ENCODE measurements around the gene MEGF6. TPM values are rescaled to one million over a fixed set of nuclear protein-coding genes. Genes with fewer than 3 reads are reported as not detected.

Gene MEGF6
- total RNA-seq, 2 donors from 2014 or later, result 83.0 to 103 TPM

DNA sequence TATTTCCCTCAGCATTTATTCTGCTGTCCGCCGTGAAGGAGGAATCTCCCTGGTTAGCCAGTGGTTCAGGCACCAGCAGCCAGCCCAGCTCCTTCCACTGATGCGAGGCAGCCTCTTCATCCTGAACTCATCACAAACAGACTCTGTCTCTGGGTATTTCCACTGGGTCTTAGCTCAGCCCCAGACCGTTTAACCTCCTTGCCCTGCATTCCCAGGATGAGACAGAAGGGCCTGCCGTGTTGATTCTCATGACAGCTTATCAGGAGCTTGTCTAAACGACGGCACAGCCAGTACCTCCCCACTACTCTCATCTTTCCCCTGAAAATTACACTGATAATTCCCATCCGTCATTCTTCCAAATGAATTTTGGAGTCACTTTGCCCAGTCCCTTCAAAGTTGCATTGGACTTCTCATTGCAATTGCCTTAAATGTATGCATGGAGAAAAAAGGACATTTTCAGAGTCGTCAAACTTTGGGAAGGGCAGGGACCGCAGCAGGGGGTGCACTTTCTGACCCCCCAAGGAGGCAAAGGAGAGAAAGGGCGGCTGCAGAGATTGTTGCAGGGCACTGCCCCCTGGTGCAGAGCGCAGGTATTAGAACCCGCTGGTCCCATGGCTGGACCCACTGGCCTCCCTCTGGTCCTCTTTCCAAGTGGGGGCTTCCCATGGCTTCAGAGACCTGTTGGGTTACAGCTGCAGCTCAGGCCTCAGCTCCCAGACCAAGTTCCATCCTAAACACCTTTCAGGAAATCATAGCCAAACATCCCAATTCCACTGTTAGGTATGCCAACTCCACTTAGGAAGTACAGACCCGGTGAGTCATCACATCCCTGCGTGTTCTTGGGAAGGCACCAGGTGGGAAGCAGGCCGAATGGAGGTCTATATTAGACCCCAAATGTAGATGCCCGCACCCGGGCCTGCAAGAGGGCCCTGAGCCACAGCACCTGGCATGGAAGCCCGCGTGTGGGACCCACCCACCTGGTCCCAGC, 3.7 kb upstream of the MEGF6 start:
- H3K4me3 Mint-ChIP-seq, result no peak overlapping the region
- Histone ChIP-seq H3K27me3 (ENCODE audit: control insufficient read depth, insufficient read depth, low read length, poor library complexity, severe bottlenecking) (no peaks in the 10 kb centered on the region), H3K27ac (ENCODE audit: low read depth, low read length) (no peak overlapping the region), H3K4me3 (ENCODE audit: low read length) (no peak overlapping the region), H3K9me3 (ENCODE audit: control insufficient read depth, low read length) (no peaks in the 10 kb centered on the region), H3K4me1 (ENCODE audit: control insufficient read depth, insufficient read depth, low read length) (peaks cover 35% of the 10 kb centered on the region), H3K9ac (ENCODE audit: extremely low read depth, low read length, poor library complexity, severe bottlenecking) (peak overlapping the region; percentile 11), H3K36me3 (ENCODE audit: control insufficient read depth, insufficient read depth, low read length) (no peaks in the 10 kb centered on the region)
- peak; percentile 90 for TF ChIP-seq CTCF (conservative IDR thresholded peaks at IDR 0.05)
- no peaks in the 10 kb centered on the region for H3K36me3 Mint-ChIP-seq (ENCODE audit: low read depth)
- H3K27ac Mint-ChIP-seq, result peak overlapping the region; percentile 4
- H3K9me3 Mint-ChIP-seq, result no peaks in the 10 kb centered on the region
- WGBS, 2 experiments (ENCODE audit: insufficient coverage in 1 of 2, insufficient read length in 1 of 2), result 59 to 68% methylated on average over 18 to 20 of the region's 20 CpGs
- peak; percentile 86 for DNase-seq
- H3K4me1 Mint-ChIP-seq, result peaks cover 41% of the 10 kb centered on the region
- peaks cover 12% of the 10 kb centered on the region for H3K27me3 Mint-ChIP-seq (ENCODE audit: insufficient read depth)

- H3K4me3 ChIP-seq (ENCODE audit: low read length), result no peak overlapping the region
- peaks cover 12% of the 10 kb centered on the region for H3K27me3 Mint-ChIP-seq (ENCODE audit: insufficient read depth)
- no peak for TF ChIP-seq CTCF (conservative IDR thresholded peaks at IDR 0.05)
Observed at GRCh38 chr1:3612123-3612522, 815 bp upstream of the MEGF6 start.

GRCh38 chr1:3610527-3611169, 660 bp downstream of the MEGF6 start:
- no peaks in the 10 kb centered on the region for H3K9me3 ChIP-seq (ENCODE audit: control insufficient read depth, low read length)
- peak overlapping the region; percentile 58 for H3K27ac Mint-ChIP-seq
- peak overlapping the region; percentile 73 for H3K4me3 Mint-ChIP-seq
- no peaks in the 10 kb centered on the region for H3K27me3 ChIP-seq (ENCODE audit: control insufficient read depth, insufficient read depth, low read length, poor library complexity, severe bottlenecking)
- no peaks in the 10 kb centered on the region for H3K36me3 ChIP-seq (ENCODE audit: control insufficient read depth, insufficient read depth, low read length)
- peak overlapping the region; percentile 83 for H3K4me3 ChIP-seq (ENCODE audit: low read length)
- peak; percentile 74 for DNase-seq
- peaks cover 31% of the 10 kb centered on the region for H3K4me1 ChIP-seq (ENCODE audit: control insufficient read depth, insufficient read depth, low read length)
- H3K9me3 Mint-ChIP-seq, result no peaks in the 10 kb centered on the region
- TF ChIP-seq CTCF (conservative IDR thresholded peaks at IDR 0.05), result no peak
- H3K9ac ChIP-seq (ENCODE audit: extremely low read depth, low read length, poor library complexity, severe bottlenecking), result peak overlapping the region; percentile 57
- 9 to 10% methylated on average over 14 to 27 of the region's 27 CpGs for WGBS, 2 experiments (ENCODE audit: insufficient coverage in 1 of 2, insufficient read length in 1 of 2)
- no peaks in the 10 kb centered on the region for H3K36me3 Mint-ChIP-seq (ENCODE audit: low read depth)
- peaks cover 12% of the 10 kb centered on the region for H3K27me3 Mint-ChIP-seq (ENCODE audit: insufficient read depth)
- peak overlapping the region; percentile 22 for H3K27ac ChIP-seq (ENCODE audit: low read depth, low read length)
- peaks cover 37% of the 10 kb centered on the region for H3K4me1 Mint-ChIP-seq

More at GRCh38 chr1:3612123-3612522, 815 bp upstream of the MEGF6 start:
- H3K36me3 ChIP-seq (ENCODE audit: control insufficient read depth, insufficient read depth, low read length), result no peaks in the 10 kb centered on the region
- no peaks in the 10 kb centered on the region for H3K27me3 ChIP-seq (ENCODE audit: control insufficient read depth, insufficient read depth, low read length, poor library complexity, severe bottlenecking)
- H3K9ac ChIP-seq (ENCODE audit: extremely low read depth, low read length, poor library complexity, severe bottlenecking), result no peak overlapping the region
- H3K27ac ChIP-seq (ENCODE audit: low read depth, low read length), result no peak overlapping the region
- WGBS, 2 experiments (ENCODE audit: insufficient coverage in 1 of 2, insufficient read length in 1 of 2), result 86 to 88% methylated on average over 6 to 7 of the region's 7 CpGs
- H3K27ac Mint-ChIP-seq, result no peak overlapping the region
- H3K4me1 Mint-ChIP-seq, result peaks cover 37% of the 10 kb centered on the region
- H3K36me3 Mint-ChIP-seq (ENCODE audit: low read depth), result no peaks in the 10 kb centered on the region
- H3K4me3 Mint-ChIP-seq, result peak overlapping the region; percentile 73
- no peaks in the 10 kb centered on the region for H3K9me3 Mint-ChIP-seq
- no peak for DNase-seq
- no peaks in the 10 kb centered on the region for H3K9me3 ChIP-seq (ENCODE audit: control insufficient read depth, low read length)
- H3K4me1 ChIP-seq (ENCODE audit: control insufficient read depth, insufficient read depth, low read length), result peaks cover 31% of the 10 kb centered on the region
